ENCODE measurements around the gene KLHDC2. TPM values are rescaled to one million over a fixed set of nuclear protein-coding genes. Genes with fewer than 3 reads are reported as not detected.
"Not testable (repeated sequence)": the region's sequence is repeated elsewhere in the genome, so short reads cannot be mapped to it uniquely, and the experiment has no call there.

KLHDC2 gene
- total RNA-seq, 4 donors from 2014 or later = 38.4 to 74.3 (median 66.2) TPM

DNA sequence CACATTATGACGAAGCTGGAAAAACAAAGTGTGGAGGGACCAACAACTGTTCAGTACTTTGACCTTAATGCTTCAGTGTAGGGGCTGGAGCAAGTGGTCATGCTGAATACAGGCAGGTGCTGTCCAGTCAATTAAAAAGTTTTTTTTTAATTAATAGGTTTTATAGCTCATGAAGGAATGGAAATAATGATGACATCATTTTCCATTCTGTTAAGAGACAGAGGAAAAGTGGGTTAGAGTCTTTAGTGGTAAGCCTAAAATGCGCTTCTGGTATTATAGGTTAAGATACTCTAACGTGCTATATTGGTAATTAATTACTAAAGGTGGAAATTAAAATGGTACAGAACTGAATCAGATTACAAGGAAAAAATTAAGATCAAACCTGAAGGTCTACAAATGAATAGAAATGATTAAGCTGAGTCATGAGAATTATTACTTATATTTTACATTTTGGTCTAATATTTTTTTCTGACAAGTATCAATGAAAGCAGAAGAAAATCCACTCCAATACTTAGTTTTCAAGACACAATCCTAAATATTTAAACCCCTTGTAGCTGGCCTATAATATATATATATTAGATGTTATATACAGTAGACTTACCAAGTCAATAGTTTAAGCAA lies 15.6 kb downstream of the KLHDC2 start:
- WGBS, 2 donors = 82 to 84% methylated on average over 3 of the region's 3 CpGs
- TF ChIP-seq, protein P1, sequence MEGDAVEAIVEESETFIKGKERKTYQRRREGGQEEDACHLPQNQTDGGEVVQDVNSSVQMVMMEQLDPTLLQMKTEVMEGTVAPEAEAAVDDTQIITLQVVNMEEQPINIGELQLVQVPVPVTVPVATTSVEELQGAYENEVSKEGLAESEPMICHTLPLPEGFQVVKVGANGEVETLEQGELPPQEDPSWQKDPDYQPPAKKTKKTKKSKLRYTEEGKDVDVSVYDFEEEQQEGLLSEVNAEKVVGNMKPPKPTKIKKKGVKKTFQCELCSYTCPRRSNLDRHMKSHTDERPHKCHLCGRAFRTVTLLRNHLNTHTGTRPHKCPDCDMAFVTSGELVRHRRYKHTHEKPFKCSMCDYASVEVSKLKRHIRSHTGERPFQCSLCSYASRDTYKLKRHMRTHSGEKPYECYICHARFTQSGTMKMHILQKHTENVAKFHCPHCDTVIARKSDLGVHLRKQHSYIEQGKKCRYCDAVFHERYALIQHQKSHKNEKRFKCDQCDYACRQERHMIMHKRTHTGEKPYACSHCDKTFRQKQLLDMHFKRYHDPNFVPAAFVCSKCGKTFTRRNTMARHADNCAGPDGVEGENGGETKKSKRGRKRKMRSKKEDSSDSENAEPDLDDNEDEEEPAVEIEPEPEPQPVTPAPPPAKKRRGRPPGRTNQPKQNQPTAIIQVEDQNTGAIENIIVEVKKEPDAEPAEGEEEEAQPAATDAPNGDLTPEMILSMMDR (IDR thresholded peaks at IDR 0.05) = no peak
- no peak for TF ChIP-seq POLR2A (IDR thresholded peaks at IDR 0.05)
- TF ChIP-seq EP300 (IDR thresholded peaks at IDR 0.05) = no peak
- Histone ChIP-seq H3K27me3 (no peaks in the 10 kb centered on the region), H3K4me3 (no peak overlapping the region), H3K27ac (no peak overlapping the region), H3K4me1 (no peaks in the 10 kb centered on the region), H3K9me3 (no peaks in the 10 kb centered on the region), H3K36me3 (peaks cover 4 to 99% (median 11%) of the 10 kb centered on the region in 3 donors)
- no peak for DNase-seq (ENCODE audit: low spot score in 2 of 2)

DNA sequence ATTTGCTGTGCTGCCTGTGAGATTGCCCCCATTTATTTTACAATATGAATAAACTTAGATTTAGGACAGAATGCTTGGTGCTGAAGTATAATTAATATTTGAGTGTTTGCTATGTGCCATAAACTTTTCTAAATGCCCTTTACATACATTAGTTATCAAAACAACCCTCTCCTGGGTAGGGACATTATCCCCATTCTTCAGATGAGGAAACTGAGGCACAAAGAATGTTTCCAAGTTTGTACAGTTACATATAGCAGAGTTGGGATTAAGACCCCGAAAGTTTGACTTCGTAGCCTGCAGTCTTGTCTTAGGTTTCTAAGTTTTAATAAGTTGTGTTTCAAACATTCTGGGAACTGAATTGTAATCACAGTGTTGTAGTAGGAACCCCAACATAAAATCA lies 18.4 kb downstream of the KLHDC2 start:
- Histone ChIP-seq H3K4me3 (no peak overlapping the region), H3K9me3 (no peaks in the 10 kb centered on the region), H3K36me3 (peaks cover 4 to 99% (median 11%) of the 10 kb centered on the region in 3 donors), H3K4me1 (no peaks in the 10 kb centered on the region), H3K27me3 (no peaks in the 10 kb centered on the region), H3K27ac (no peak overlapping the region)
- 94 to 98% methylated on average over 2 of the region's 2 CpGs for WGBS, 2 donors
- DNase-seq (ENCODE audit: low spot score in 2 of 2) = no peak
- TF ChIP-seq, protein P1 (IDR thresholded peaks at IDR 0.05) = no peak
- TF ChIP-seq POLR2A (IDR thresholded peaks at IDR 0.05) (no peak), EP300 (IDR thresholded peaks at IDR 0.05) (no peak)

DNA sequence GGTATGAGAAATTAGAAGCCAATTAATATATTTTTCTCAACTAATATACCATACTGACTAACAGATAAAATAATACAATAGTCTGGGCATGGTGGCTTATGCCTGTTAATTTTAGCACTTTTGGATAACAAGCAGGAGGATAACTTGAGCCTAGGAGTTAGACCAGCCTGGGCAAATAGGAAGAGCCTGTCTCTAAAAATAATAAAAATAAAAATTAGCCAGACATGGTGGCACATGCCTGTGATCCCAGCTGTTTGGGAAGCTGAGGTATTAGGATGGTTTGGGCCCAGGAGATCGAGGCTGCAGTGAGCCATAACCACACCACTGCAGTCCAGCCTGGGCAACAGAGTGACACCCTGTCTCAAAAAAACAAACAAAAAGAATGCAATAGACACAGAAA lies 24.7 kb downstream of the KLHDC2 start:
- no peaks in the 10 kb centered on the region for H3K4me1 ChIP-seq
- no peaks in the 10 kb centered on the region for H3K9me3 ChIP-seq
- 0 to 3% methylated on average over 1 of the region's 1 CpG for WGBS, 2 donors
- TF ChIP-seq POLR2A (IDR thresholded peaks at IDR 0.05) (no peak), EP300 (IDR thresholded peaks at IDR 0.05) (no peak)
- TF ChIP-seq, protein P1 (IDR thresholded peaks at IDR 0.05) = no peak
- H3K36me3 ChIP-seq = peaks cover 0 to 87% (median 4%) of the 10 kb centered on the region in 3 donors
- H3K27me3 ChIP-seq = no peaks in the 10 kb centered on the region
- DNase-seq (ENCODE audit: low spot score in 2 of 2) = no peak
- H3K4me3 ChIP-seq = no peak overlapping the region
- no peak overlapping the region for H3K27ac ChIP-seq

DNA sequence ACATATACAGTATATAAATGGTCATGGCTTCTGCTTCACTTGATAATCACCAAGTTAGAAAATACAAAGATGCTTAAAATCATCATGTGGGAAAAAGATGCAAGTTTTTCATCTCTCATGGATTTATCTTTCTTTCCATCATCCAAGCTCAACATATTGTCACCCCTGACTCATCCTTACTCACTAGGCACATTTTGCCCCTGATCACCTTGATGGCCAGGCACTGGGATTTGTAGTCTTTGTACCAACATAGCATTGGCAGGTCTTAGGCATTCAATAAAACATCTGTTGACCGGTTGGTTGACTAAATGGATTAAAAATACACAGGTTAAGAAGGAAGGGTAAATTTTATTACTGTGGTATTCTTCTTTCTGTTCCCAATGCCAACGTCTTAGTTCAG lies 28.1 kb downstream of the KLHDC2 start:
- Histone ChIP-seq H3K36me3 (peaks cover 0 to 87% (median 0%) of the 10 kb centered on the region in 3 donors), H3K27ac (no peak overlapping the region), H3K9me3 (no peaks in the 10 kb centered on the region), H3K4me3 (no peak overlapping the region), H3K27me3 (no peaks in the 10 kb centered on the region), H3K4me1 (no peaks in the 10 kb centered on the region)
- 86 to 90% methylated on average over 2 of the region's 2 CpGs for WGBS, 2 donors
- TF ChIP-seq POLR2A (IDR thresholded peaks at IDR 0.05) (no peak), EP300 (IDR thresholded peaks at IDR 0.05) (no peak)
- TF ChIP-seq, protein P1 (IDR thresholded peaks at IDR 0.05) = no peak
- no peak for DNase-seq (ENCODE audit: low spot score in 2 of 2)

DNA sequence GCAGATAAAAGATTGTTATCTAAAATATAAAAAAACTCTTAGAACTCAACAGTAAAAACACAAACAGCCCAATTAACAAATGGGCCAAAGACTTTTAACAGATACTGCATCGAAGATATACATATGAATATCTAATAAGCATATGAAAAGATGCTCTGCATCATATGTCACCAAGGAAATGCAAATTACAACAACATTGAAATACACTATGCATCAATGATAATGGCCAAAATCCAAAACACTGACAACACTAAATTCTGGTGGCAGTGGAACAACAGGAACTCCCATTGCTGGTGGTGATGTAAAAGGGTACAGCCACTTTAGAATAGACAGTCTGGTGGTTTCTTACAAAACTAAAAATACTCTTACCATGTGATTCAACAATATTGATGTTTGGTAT lies 40.8 kb downstream of the KLHDC2 start:
- DNase-seq (ENCODE audit: low spot score in 2 of 2) = no peak
- no peaks in the 10 kb centered on the region for H3K4me1 ChIP-seq
- peaks cover 7 to 86% (median 12%) of the 10 kb centered on the region in 3 donors for H3K36me3 ChIP-seq
- 0% methylated on average over 1 of the region's 1 CpG for WGBS, 2 donors
- H3K4me3 ChIP-seq = no peak overlapping the region
- H3K27me3 ChIP-seq = no peaks in the 10 kb centered on the region
- peaks cover 0 to 13% (median 0%) of the 10 kb centered on the region in 4 donors for H3K9me3 ChIP-seq
- no peak overlapping the region for H3K27ac ChIP-seq
- TF ChIP-seq EP300 (IDR thresholded peaks at IDR 0.05) = no peak
- TF ChIP-seq POLR2A (IDR thresholded peaks at IDR 0.05) = no peak
- TF ChIP-seq, protein P1 (IDR thresholded peaks at IDR 0.05) = no peak

DNA sequence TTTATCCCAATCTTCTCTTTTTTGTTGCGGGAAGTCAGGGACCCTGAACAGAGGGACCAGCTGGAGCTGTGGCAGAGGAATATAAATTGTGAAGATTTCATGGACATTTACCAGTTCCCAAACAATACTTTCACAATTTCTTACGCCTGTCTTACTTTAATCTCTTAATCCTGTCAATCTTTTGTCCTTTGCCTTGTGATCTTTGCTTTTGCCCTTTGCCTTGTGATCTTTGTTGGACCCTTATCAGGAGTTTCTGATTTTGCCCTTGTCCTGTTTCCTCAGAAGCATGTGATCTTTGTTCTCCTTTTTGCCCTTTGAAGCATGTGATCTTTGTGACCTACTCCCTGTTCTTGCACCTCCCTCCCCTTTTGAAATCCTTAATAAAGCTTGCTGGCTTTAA lies 48.2 kb downstream of the KLHDC2 start:
- 100% methylated on average over 2 of the region's 2 CpGs for WGBS, 2 donors
- H3K9me3 ChIP-seq = peaks cover 0 to 28% (median 6%) of the 10 kb centered on the region in 4 donors
- not testable (repeated sequence) for H3K4me1 ChIP-seq; H3K27me3 ChIP-seq; H3K27ac ChIP-seq; H3K4me3 ChIP-seq; DNase-seq (ENCODE audit: low spot score in 2 of 2)
- H3K36me3 ChIP-seq = peaks cover 13 to 94% (median 17%) of the 10 kb centered on the region in 3 donors
